OCI-LY1 (cell line): Measurements from ENCODE around the gene KRTAP5-8.

Experiments used
- H2AFZ ChIP-seq: fragments of 200-600 bp; sonication (generic), shearing (Covaris generic); 2 replicates; pipeline ENCODE4 v1.6.0; 2014; ENCODE audit warnings: antibody characterized with exemption, mild to moderate bottlenecking, low read length
- H3F3A ChIP-seq: fragments of 200-600 bp; sonication (generic), shearing (Covaris generic); 2 replicates; pipeline ENCODE4 v1.6.0; 2014; ENCODE audit warnings: mild to moderate bottlenecking, antibody characterized with exemption, low read length, moderate library complexity; ENCODE audit not compliant: insufficient read depth
- H3K27ac ChIP-seq: fragments of 200-600 bp; sonication (generic); 2 replicates; pipeline ENCODE4 v1.5.1; 2014; ENCODE audit warnings: low read length, mixed run types, mild to moderate bottlenecking, low read depth; ENCODE audit not compliant: poor library complexity, severe bottlenecking
- H3K27me3 ChIP-seq: fragments of 200-600 bp; sonication (generic); 2 replicates; pipeline ENCODE4 v1.6.0; 2014; ENCODE audit warnings: antibody characterized with exemption, mild to moderate bottlenecking, low read length, moderate library complexity; ENCODE audit not compliant: insufficient read depth
- H3K36me3 ChIP-seq: fragments of 200-600 bp; sonication (generic); 2 replicates; pipeline ENCODE4 v1.6.1; 2014; ENCODE audit warnings: mild to moderate bottlenecking, antibody characterized with exemption, low read length, moderate library complexity, mixed read lengths; ENCODE audit not compliant: insufficient read depth
- H3K4me1 ChIP-seq: fragments of 200-600 bp; sonication (generic); 2 replicates; pipeline ENCODE4 v1.5.1; 2014; ENCODE audit warnings: mild to moderate bottlenecking, low read length, moderate library complexity; ENCODE audit not compliant: insufficient read depth, severe bottlenecking
- H3K4me2 ChIP-seq: fragments of 200-600 bp; sonication (generic), shearing (Covaris generic); 2 replicates; pipeline ENCODE4 v1.6.1; 2014; ENCODE audit warnings: low read length
- H3K4me3 ChIP-seq: fragments of 200-600 bp; sonication (generic); 2 replicates; pipeline ENCODE4 v1.5.1; 2014; ENCODE audit warnings: low read length, low read depth, mild to moderate bottlenecking, mixed read lengths; ENCODE audit not compliant: poor library complexity, severe bottlenecking
- H3K79me2 ChIP-seq: fragments of 200-600 bp; shearing (Covaris generic); 2 replicates; pipeline ENCODE4 v1.6.1; 2016; ENCODE audit warnings: mixed run types, low read length, mixed read lengths; ENCODE audit not compliant: insufficient read depth
- H3K9ac ChIP-seq: fragments of 200-600 bp; sonication (generic), shearing (Covaris generic); 2 replicates; pipeline ENCODE4 v1.6.1; 2014; ENCODE audit warnings: mild to moderate bottlenecking, low read length, mixed read lengths
- H3K9me2 ChIP-seq: fragments of 200-600 bp; sonication (generic), shearing (Covaris generic); 2 replicates; pipeline ENCODE4 v1.6.1; 2014; ENCODE audit warnings: low read depth, mild to moderate bottlenecking, low read length, mixed read lengths
- H3K9me3 ChIP-seq: fragments of 200-600 bp; shearing (Covaris generic); 2 replicates; pipeline ENCODE4 v1.6.1; 2014; ENCODE audit warnings: low read length, mixed read lengths
- H4K20me1 ChIP-seq: fragments of 200-600 bp; sonication (generic), shearing (Covaris generic); 2 replicates; pipeline ENCODE4 v1.6.0; 2016; ENCODE audit warnings: mild to moderate bottlenecking, low read length; ENCODE audit not compliant: insufficient read depth
- CTCF ChIP-seq: fragments of 200-600 bp; sonication (generic), shearing (Covaris generic); IDR thresholded peaks from 2 replicates; pipeline ENCODE4 v1.5.1; 2017; ENCODE audit warnings: mild to moderate bottlenecking, antibody characterized with exemption, low read length, moderate library complexity, mixed read lengths
- EZH2 ChIP-seq: fragments of 200-600 bp; sonication (generic), shearing (Covaris generic); IDR thresholded peaks from 2 replicates; pipeline ENCODE4 v1.8.0; 2017; ENCODE audit warnings: borderline replicate concordance, mixed run types, mild to moderate bottlenecking, antibody characterized with exemption, low read length, moderate library complexity, mixed read lengths

Gene KRTAP5-8

GRCh38 chr11:71551711-71552110, 13.9 kb downstream of the KRTAP5-8 start:
- H3K9me2 ChIP-seq = no peaks in the 10 kb centered on the region
- no peak overlapping the region for H3K9ac ChIP-seq
- no peak overlapping the region for H3K4me2 ChIP-seq
- H2AFZ ChIP-seq = no peak overlapping the region
- no peaks in the 10 kb centered on the region for H3F3A ChIP-seq
- no peaks in the 10 kb centered on the region for H3K79me2 ChIP-seq
- H3K9me3 ChIP-seq = no peaks in the 10 kb centered on the region
- no peak overlapping the region for H3K27ac ChIP-seq
- no peak overlapping the region for H3K4me3 ChIP-seq
- TF ChIP-seq EZH2 (no peak), CTCF (no peak)
- no peaks in the 10 kb centered on the region for H3K36me3 ChIP-seq
- H3K27me3 ChIP-seq = no peaks in the 10 kb centered on the region; the same call in 1 of the 2 replicates
- no peaks in the 10 kb centered on the region for H3K4me1 ChIP-seq
- H4K20me1 ChIP-seq = no peaks in the 10 kb centered on the region

DNA sequence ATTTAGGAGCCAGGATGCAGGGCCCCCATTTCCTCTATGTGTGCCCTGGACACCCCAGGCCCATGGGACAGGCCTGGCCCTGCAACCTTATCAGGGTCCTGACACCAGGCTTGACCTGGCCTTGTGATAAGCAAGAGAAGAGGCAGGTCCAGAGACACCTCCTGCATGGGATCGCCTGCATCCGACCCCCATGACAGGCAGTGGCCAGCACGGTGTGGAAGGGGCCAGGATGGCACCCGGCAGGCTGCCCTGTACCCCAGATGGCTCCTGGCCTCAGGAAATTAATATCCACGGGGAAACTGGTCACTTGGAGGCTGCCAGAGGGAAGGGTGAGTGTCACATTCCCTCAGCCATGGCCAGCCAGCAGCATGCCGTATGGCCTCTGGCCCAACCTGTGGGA, 17.2 kb downstream of the KRTAP5-8 start:
- H3K4me2 ChIP-seq = no peak overlapping the region
- H3K4me3 ChIP-seq = no peak overlapping the region
- no peaks in the 10 kb centered on the region for H3K79me2 ChIP-seq
- H3F3A ChIP-seq = no peaks in the 10 kb centered on the region
- H2AFZ ChIP-seq = no peak overlapping the region
- no peaks in the 10 kb centered on the region for H3K4me1 ChIP-seq
- H3K9me3 ChIP-seq = no peaks in the 10 kb centered on the region
- H3K27ac ChIP-seq = no peak overlapping the region
- TF ChIP-seq CTCF = no peak
- TF ChIP-seq EZH2 = no peak
- no peaks in the 10 kb centered on the region; the same call in 1 of the 2 replicates for H3K27me3 ChIP-seq
- no peaks in the 10 kb centered on the region for H3K36me3 ChIP-seq
- no peaks in the 10 kb centered on the region for H4K20me1 ChIP-seq
- H3K9ac ChIP-seq = no peak overlapping the region
- H3K9me2 ChIP-seq = no peaks in the 10 kb centered on the region

GRCh38 chr11:71555508-71555907, 17.7 kb downstream of the KRTAP5-8 start:
- Histone ChIP-seq H3K4me2 (no peak overlapping the region), H3K27me3 (no peaks in the 10 kb centered on the region), H3K27ac (no peak overlapping the region), H3K79me2 (no peaks in the 10 kb centered on the region), H3K9me2 (no peaks in the 10 kb centered on the region), H3F3A (no peaks in the 10 kb centered on the region), H3K9me3 (no peaks in the 10 kb centered on the region), H3K36me3 (no peaks in the 10 kb centered on the region), H3K4me3 (no peak overlapping the region), H3K4me1 (no peaks in the 10 kb centered on the region), H4K20me1 (no peaks in the 10 kb centered on the region), H3K9ac (no peak overlapping the region), H2AFZ (no peak overlapping the region)
- no peak for TF ChIP-seq CTCF
